ENCODE data around the gene TBC1D22B. TPM values are rescaled to one million over a fixed set of nuclear protein-coding genes. Genes with fewer than 3 reads are reported as not detected.

Gene TBC1D22B
- total and polyA plus RNA-seq, 2 of the 13 experiments (the other 11 are each of a cell fraction or from before 2014, with no cell fraction given), result 9.7 to 12.9 TPM

- peak; percentile 100 for TF ChIP-seq HMGXB3 (CRISPR knock-in tag; IDR thresholded peaks at IDR 0.05; ENCODE audit: borderline replicate concordance)
- TF ChIP-seq SALL1 (CRISPR knock-in tag; IDR thresholded peaks at IDR 0.05), result peak; percentile 82
- TF ChIP-seq KLF11 (CRISPR knock-in tag; IDR thresholded peaks at IDR 0.05), result no peak
- no peak; the same call in 1 of the 2 replicates for TF ChIP-seq ZNF616 (CRISPR knock-in tag; IDR thresholded peaks at IDR 0.05; ENCODE audit: low read depth)
- TF ChIP-seq CCDC6 (CRISPR knock-in tag; IDR thresholded peaks at IDR 0.05), result no peak; the same call in 1 of the 2 replicates
- TF ChIP-seq ZNF414 (CRISPR knock-in tag; IDR thresholded peaks at IDR 0.05), result no peak
- no peak for TF ChIP-seq IKZF4 (CRISPR knock-in tag; IDR thresholded peaks at IDR 0.05; ENCODE audit: borderline replicate concordance, low read depth, not compliant biosample characterization)
- peak; percentile 95 for TF ChIP-seq KAT7 (CRISPR knock-in tag; IDR thresholded peaks at IDR 0.05; ENCODE audit: borderline replicate concordance)
- TF ChIP-seq TOPORS (CRISPR knock-in tag; IDR thresholded peaks at IDR 0.05), result 0 out of 2 replicates have a peak, but pooled peaks have one; percentile 85
- no peak for TF ChIP-seq HNF4G (IDR thresholded peaks at IDR 0.05; ENCODE audit: borderline replicate concordance, low read depth, low read length)
- TF ChIP-seq HNF4G (CRISPR knock-in tag; IDR thresholded peaks at IDR 0.05; ENCODE audit: borderline replicate concordance, low read depth), result no peak
- peak; percentile 91 for TF ChIP-seq ZNF292 (CRISPR knock-in tag; IDR thresholded peaks at IDR 0.05; ENCODE audit: borderline replicate concordance, low read depth)
- TF ChIP-seq RNF2 (conservative IDR thresholded peaks at IDR 0.05; ENCODE audit: low read depth), result no peak
- TF ChIP-seq UBTF (CRISPR knock-in tag; IDR thresholded peaks at IDR 0.05), result peak; percentile 96
- TF ChIP-seq PTBP1 (IDR thresholded peaks at IDR 0.05; ENCODE audit: low read depth, low read length, poor library complexity, severe bottlenecking), result no peak
- TF ChIP-seq ZNF878 (CRISPR knock-in tag; IDR thresholded peaks at IDR 0.05), result no peak
- peak; percentile 87; the same call in 1 of the 2 replicates for TF ChIP-seq EEA1 (CRISPR knock-in tag; IDR thresholded peaks at IDR 0.05; ENCODE audit: borderline replicate concordance)
- TF ChIP-seq ZNF790 (CRISPR knock-in tag; IDR thresholded peaks at IDR 0.05; ENCODE audit: borderline replicate concordance), result no peak
- TF ChIP-seq BCLAF1 (IDR thresholded peaks at IDR 0.05), result no peak
Measured at GRCh38 chr6:37257634-37258404, at the start of gene TBC1D22B, which contains the start of gene TMEM217 (continued).

All from HepG2 (cell line).